ENCODE results near the gene SOX15. TPM values are rescaled to one million over a fixed set of nuclear protein-coding genes. Genes with fewer than 3 reads are reported as not detected.

The SOX15 gene
- total RNA-seq, 1 donor, result 1.4 TPM

GRCh38 chr17:7550344-7550743, 39.5 kb downstream of the SOX15 start:
- no peak overlapping the region for H3K4me3 ChIP-seq (ENCODE audit: low read depth, low read length)
- no peak for TF ChIP-seq CTCF (IDR thresholded peaks at IDR 0.05; ENCODE audit: insufficient read depth, low read length)
- no peak for DNase-seq (ENCODE audit: low read depth)

- TF ChIP-seq CTCF (IDR thresholded peaks at IDR 0.05; ENCODE audit: insufficient read depth, low read length), result no peak
- no peak for DNase-seq (ENCODE audit: low read depth)
- H3K4me3 ChIP-seq (ENCODE audit: low read depth, low read length), result peak overlapping the region; percentile 71
Observed at GRCh38 chr17:7549401-7550055, 40.4 kb downstream of the SOX15 start.

GRCh38 chr17:7548585-7549400, 41.1 kb downstream of the SOX15 start, which contains the start of gene TNFSF12:
Gene TNFSF12 (plus strand): TSS chr17:7549058. CDS start chr17:7549154, 96 bp downstream.
- H3K4me3 ChIP-seq (ENCODE audit: low read depth, low read length), result peak within 1 kb of the TSS; percentile 71
- peak; percentile 16 for DNase-seq (ENCODE audit: low read depth)

GRCh38 chr17:7544911-7545310, 45.0 kb downstream of the SOX15 start:
- no peak for DNase-seq (ENCODE audit: low read depth)
- H3K4me3 ChIP-seq (ENCODE audit: low read depth, low read length), result no peak overlapping the region
- TF ChIP-seq CTCF (IDR thresholded peaks at IDR 0.05; ENCODE audit: insufficient read depth, low read length), result no peak

More at GRCh38 chr17:7548585-7549400, 41.1 kb downstream of the SOX15 start, which contains the start of gene TNFSF12:
- TF ChIP-seq CTCF (IDR thresholded peaks at IDR 0.05; ENCODE audit: insufficient read depth, low read length), result peak; percentile 29

GRCh38 chr17:7541074-7541621, 48.7 kb downstream of the SOX15 start:
- no peak for TF ChIP-seq CTCF (IDR thresholded peaks at IDR 0.05; ENCODE audit: insufficient read depth, low read length)
- DNase-seq (ENCODE audit: low read depth), result no peak
- H3K4me3 ChIP-seq (ENCODE audit: low read depth, low read length), result no peak overlapping the region

GRCh38 chr17:7538891-7539545, 50.9 kb downstream of the SOX15 start:
- H3K4me3 ChIP-seq (ENCODE audit: low read depth, low read length), result no peak overlapping the region
- DNase-seq (ENCODE audit: low read depth), result no peak
- no peak for TF ChIP-seq CTCF (IDR thresholded peaks at IDR 0.05; ENCODE audit: insufficient read depth, low read length)
